Keratinocyte (primary cell): Measurements from ENCODE around the gene KCNG1. TPM values are rescaled to one million over a fixed set of nuclear protein-coding genes. Genes with fewer than 3 reads are reported as not detected.

Experiments
- DNase-seq: peaks from one replicate; pipeline ENCODE4 v3.0.0-alpha.2; 2011; ENCODE audit warnings: low read depth, missing footprints, low spot score
- FAIRE-seq: peaks from 2 replicates; lab custom pipeline; 2011; peaks lifted over from hg19 to GRCh38; lab: Jason Lieb, UNC
- H2AFZ ChIP-seq: 2 replicates; pipeline ENCODE4 v1.6.0; 2012; ENCODE audit warnings: low read length, control low read depth, inconsistent platforms; ENCODE audit not compliant: control insufficient read depth
- H3K27ac ChIP-seq: 2 replicates; pipeline ENCODE4 v1.5.1; 2011; ENCODE audit warnings: low read length; ENCODE audit not compliant: control insufficient read depth, insufficient read depth
- H3K27me3 ChIP-seq: 3 replicates; pipeline ENCODE4 v1.6.0; 2011; ENCODE audit warnings: low read length; ENCODE audit not compliant: control insufficient read depth, insufficient read depth; ENCODE audit errors: extremely low read depth
- H3K36me3 ChIP-seq, 2 experiments: 2 replicates in 1 of 2; 3 replicates in 1 of 2; pipeline ENCODE4 v1.5.1; 2011; ENCODE audit warnings: low read length in 2 of 2, mild to moderate bottlenecking in 1 of 2; ENCODE audit not compliant: control insufficient read depth in 2 of 2, insufficient read depth in 2 of 2; ENCODE audit errors: extremely low read depth in 1 of 2
- H3K4me1 ChIP-seq: 3 replicates; pipeline ENCODE4 v1.5.1; 2011; ENCODE audit warnings: low read length; ENCODE audit not compliant: control insufficient read depth, insufficient read depth; ENCODE audit errors: extremely low read depth
- H3K4me2 ChIP-seq: 3 replicates; pipeline ENCODE4 v1.6.0; 2011; ENCODE audit warnings: low read depth, low read length; ENCODE audit not compliant: control insufficient read depth, insufficient read depth; ENCODE audit errors: extremely low read depth
- H3K4me3 ChIP-seq, 3 experiments: fragments of 200-600 bp in 1 of 3; sonication (generic) in 1 of 3; 2 replicates in 2 of 3; 3 replicates in 1 of 3; pipeline ENCODE4 v1.5.1; 2011 to 2016; ENCODE audit warnings: low read length in 3 of 3, mild to moderate bottlenecking in 3 of 3, control low read depth in 2 of 3, inconsistent platforms in 1 of 3, low read depth in 1 of 3, mixed read lengths in 1 of 3, mixed run types in 1 of 3, moderate library complexity in 1 of 3; ENCODE audit not compliant: control insufficient read depth in 2 of 3, insufficient read depth in 2 of 3; ENCODE audit errors: extremely low read depth in 1 of 3
- H3K79me2 ChIP-seq: 2 replicates; pipeline ENCODE4 v1.6.0; 2012; ENCODE audit warnings: low read length; ENCODE audit not compliant: control insufficient read depth, insufficient read depth
- H3K9ac ChIP-seq: 3 replicates; pipeline ENCODE4 v1.6.0; 2011; ENCODE audit warnings: low read length; ENCODE audit not compliant: control insufficient read depth, insufficient read depth; ENCODE audit errors: extremely low read depth
- H3K9me1 ChIP-seq: 3 replicates; pipeline ENCODE4 v1.6.0; 2011; ENCODE audit warnings: low read length; ENCODE audit not compliant: control insufficient read depth, insufficient read depth; ENCODE audit errors: extremely low read depth
- H3K9me3 ChIP-seq: 2 replicates; pipeline ENCODE4 v1.5.1; 2012; ENCODE audit warnings: low read depth, low read length; ENCODE audit not compliant: control insufficient read depth
- H4K20me1 ChIP-seq: 3 replicates; pipeline ENCODE4 v1.6.0; 2011; ENCODE audit warnings: low read length; ENCODE audit not compliant: control insufficient read depth, insufficient read depth; ENCODE audit errors: extremely low read depth
- EZH2 ChIP-seq: IDR thresholded peaks from one replicate; pipeline ENCODE4 v1.6.1; 2012; ENCODE audit warnings: inconsistent platforms, mild to moderate bottlenecking, low read length, moderate library complexity
- dilution Hi-C: fragments of 300-500 bp; cut with MboI; formaldehyde crosslinking; loops from one replicate; pipeline ENCODE4 v1.7.0; 2020; ENCODE audit warnings: low sequenced_read_pairs; ENCODE audit not compliant: extremely low pct_ligation_motif_present
- polyA plus RNA-seq, 5 experiments: library from polyadenylated mRNA; depleted of rRNA in 3 of 5; stranded (reverse) in 3 of 5; stranded (forward) in 1 of 5; unstranded in 1 of 5; fragments of >200 nt; gene quantifications; 1 replicate in 1 of 5; 2 replicates in 3 of 5; 3 replicates in 1 of 5; pipeline versions ENCODE4 v1.2.1 to v1.2.3, GENCODE V29; 2011 to 2012; ENCODE audit warnings: missing spikeins in 2 of 5, low read depth in 1 of 5, low replicate concordance in 1 of 5
- TF ChIP-seq, protein P1 (sequence below), 3 experiments: IDR thresholded peaks in 1 of 3; conservative IDR thresholded peaks in 1 of 3; optimal IDR thresholded peaks in 1 of 3; 2 replicates in 2 of 3; 3 replicates in 1 of 3; pipeline versions ENCODE3 to v1.5.1; 2011; ENCODE audit warnings: low read length in 3 of 3, mild to moderate bottlenecking in 3 of 3, moderate library complexity in 2 of 3, control low read depth in 1 of 3, inconsistent platforms in 1 of 3; ENCODE audit not compliant: insufficient read depth in 2 of 3; ENCODE audit errors: extremely low read depth in 1 of 3

Gene KCNG1
- polyA plus RNA-seq, 1 donor (not counting 4 experiments of a cell fraction or from before 2014, with no cell fraction given), result 2.5 TPM

DNA sequence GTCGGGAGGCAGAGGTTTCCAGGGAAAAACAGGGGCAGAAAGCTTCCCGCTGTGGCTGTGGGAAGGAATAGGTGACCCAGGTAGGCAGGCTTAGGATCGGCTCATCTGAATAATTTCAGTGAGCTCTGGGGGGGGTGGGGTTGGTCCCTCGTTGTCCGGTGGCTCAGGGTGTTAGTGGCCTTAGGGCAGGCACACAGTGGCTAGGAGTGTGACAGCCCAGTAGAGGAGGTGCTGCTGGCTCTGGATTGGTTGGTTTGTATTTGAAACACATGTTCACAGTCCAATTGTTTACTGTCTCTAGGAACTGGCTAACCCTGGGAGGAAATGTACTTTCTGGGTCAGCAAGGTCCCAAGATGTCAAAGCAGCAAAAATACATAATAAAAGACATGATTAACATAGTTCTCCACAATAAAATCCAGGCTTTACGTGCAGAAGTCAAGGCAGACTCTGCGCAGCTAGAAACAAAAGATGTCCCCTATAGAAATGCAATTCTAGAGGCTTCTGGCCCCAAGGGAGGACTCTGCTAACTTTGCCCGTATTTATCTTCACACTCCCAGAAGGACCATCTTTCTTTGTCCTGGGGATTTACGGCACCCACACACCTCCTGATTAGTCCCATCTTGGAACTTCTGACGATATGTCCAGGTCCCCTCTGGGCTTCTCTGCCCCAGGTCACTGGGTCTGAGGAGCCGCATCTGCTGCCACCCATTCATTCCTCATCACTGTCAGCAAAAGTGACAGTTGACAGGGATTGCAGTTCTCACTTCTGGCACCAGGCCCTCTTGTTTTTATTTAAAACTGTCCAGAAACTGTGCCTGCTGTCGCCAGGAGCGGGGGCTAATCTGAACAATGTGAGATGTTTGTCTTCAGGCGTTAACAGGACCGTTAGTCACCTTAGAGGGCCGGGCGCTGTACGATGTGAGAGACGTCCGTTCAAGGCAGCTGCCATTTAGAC lies 45.6 kb downstream of the KCNG1 start:
- Histone ChIP-seq H3K4me1 (peaks cover 27% of the 10 kb centered on the region), H3K9me1 (peaks cover 2% of the 10 kb centered on the region), H3K9me3 (no peaks in the 10 kb centered on the region), H3K36me3 (no peaks in the 10 kb centered on the region), H3K4me2 (no peak overlapping the region), H3K4me3 (no peak overlapping the region), H3K27ac (no peak overlapping the region), H3K27me3 (no peaks in the 10 kb centered on the region), H2AFZ (no peak overlapping the region), H3K9ac (no peak overlapping the region), H3K79me2 (no peaks in the 10 kb centered on the region), H4K20me1 (no peaks in the 10 kb centered on the region)
- no peak for TF ChIP-seq EZH2
- TF ChIP-seq, protein P1, sequence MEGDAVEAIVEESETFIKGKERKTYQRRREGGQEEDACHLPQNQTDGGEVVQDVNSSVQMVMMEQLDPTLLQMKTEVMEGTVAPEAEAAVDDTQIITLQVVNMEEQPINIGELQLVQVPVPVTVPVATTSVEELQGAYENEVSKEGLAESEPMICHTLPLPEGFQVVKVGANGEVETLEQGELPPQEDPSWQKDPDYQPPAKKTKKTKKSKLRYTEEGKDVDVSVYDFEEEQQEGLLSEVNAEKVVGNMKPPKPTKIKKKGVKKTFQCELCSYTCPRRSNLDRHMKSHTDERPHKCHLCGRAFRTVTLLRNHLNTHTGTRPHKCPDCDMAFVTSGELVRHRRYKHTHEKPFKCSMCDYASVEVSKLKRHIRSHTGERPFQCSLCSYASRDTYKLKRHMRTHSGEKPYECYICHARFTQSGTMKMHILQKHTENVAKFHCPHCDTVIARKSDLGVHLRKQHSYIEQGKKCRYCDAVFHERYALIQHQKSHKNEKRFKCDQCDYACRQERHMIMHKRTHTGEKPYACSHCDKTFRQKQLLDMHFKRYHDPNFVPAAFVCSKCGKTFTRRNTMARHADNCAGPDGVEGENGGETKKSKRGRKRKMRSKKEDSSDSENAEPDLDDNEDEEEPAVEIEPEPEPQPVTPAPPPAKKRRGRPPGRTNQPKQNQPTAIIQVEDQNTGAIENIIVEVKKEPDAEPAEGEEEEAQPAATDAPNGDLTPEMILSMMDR (optimal IDR thresholded peaks at IDR 0.05 in 1 of 3, IDR thresholded peaks at IDR 0.05 in 1 of 3, conservative IDR thresholded peaks at IDR 0.05 in 1 of 3; ENCODE audit: extremely low read depth in 1 of 3, insufficient read depth in 2 of 3, low read length in 3 of 3), result no peak
- dilution Hi-C loops, result no loop called here
- FAIRE-seq (no peak), DNase-seq (no peak)

DNA sequence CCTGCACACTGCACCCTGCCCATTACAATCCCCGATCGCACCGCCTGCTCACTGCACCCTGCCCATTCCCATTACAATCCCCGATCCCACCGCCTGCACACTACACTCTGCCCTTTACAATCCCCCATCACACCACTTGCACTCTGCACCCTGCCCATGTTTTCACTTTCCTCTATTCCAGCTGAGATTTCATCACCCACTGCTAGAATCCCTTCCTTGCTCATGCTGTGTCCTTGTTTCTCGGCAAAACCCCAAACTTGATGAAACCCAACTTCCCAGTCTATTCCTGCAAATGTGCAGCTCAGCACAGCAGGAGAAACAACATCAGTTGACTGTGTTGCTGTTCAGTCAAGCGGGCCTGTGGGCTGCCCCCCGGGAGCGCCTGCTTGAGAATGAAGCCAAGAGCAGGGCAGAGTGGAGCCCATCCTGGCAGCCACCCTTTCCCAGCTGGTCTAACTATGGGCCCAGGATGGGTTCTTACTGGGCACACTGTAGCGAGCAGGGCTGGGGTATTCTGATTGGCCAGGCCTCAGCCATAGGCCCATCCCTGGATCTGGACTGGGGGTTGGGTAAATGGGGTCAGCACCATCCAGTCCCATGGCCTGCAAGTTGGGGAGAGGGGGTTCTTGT lies 47.1 kb downstream of the KCNG1 start:
- peaks cover 2% of the 10 kb centered on the region for H3K9me1 ChIP-seq
- no peak for FAIRE-seq

More for the DNA sequence above, 47.1 kb downstream of the KCNG1 start:
- Histone ChIP-seq H3K79me2 (no peaks in the 10 kb centered on the region), H3K27me3 (no peaks in the 10 kb centered on the region), H3K9ac (no peak overlapping the region), H3K27ac (no peak overlapping the region), H3K4me2 (no peak overlapping the region), H3K36me3 (no peaks in the 10 kb centered on the region), H2AFZ (no peak overlapping the region), H3K4me3 (no peak overlapping the region), H3K9me3 (no peaks in the 10 kb centered on the region), H4K20me1 (no peaks in the 10 kb centered on the region), H3K4me1 (peaks cover 13% of the 10 kb centered on the region)
- DNase-seq, result no peak
- no peak for TF ChIP-seq EZH2
- TF ChIP-seq, protein P1 (optimal IDR thresholded peaks at IDR 0.05 in 1 of 3, IDR thresholded peaks at IDR 0.05 in 1 of 3, conservative IDR thresholded peaks at IDR 0.05 in 1 of 3; ENCODE audit: extremely low read depth in 1 of 3, insufficient read depth in 2 of 3, low read length in 3 of 3), result no peak
- dilution Hi-C loops, result no loop called here
